ENCODE measurements around the gene TAF11L5. TPM values are rescaled to one million over a fixed set of nuclear protein-coding genes. Genes with fewer than 3 reads are reported as not detected.
"Not testable (repeated sequence)": the region's sequence is repeated elsewhere in the genome, so short reads cannot be mapped to it uniquely, and the experiment has no call there.

TAF11L5 gene
- total RNA-seq, 1 experiment from 2014 or later: not detected

DNA sequence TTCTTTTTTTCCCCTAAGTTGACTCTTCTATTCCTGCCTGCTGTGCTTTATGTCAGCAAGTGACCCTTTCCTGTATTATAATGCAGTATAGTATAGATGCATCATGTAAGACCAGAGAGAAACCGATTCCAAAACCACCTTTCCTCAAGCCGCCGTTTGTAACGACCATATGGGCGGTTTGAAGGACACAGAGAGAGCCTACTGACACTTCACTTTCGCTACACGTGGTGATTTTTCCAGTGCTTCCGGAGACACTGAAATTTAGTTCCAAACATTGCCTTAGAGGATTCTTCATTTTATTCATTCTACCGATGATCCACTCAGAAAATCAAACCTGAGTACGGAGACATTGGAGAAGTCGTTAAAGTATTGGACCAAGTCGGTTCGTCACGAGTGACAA, 5.5 kb upstream of the TAF11L5 start:
- H3K36me3 ChIP-seq; H3K9me3 ChIP-seq (replicated peaks); H3K27ac ChIP-seq; H3K4me1 ChIP-seq (replicated peaks); H3K27me3 ChIP-seq (replicated peaks); H3K4me3 ChIP-seq; DNase-seq (ENCODE audit: low read depth in 1 of 2, low spot score in 2 of 2): not testable (repeated sequence)

DNA sequence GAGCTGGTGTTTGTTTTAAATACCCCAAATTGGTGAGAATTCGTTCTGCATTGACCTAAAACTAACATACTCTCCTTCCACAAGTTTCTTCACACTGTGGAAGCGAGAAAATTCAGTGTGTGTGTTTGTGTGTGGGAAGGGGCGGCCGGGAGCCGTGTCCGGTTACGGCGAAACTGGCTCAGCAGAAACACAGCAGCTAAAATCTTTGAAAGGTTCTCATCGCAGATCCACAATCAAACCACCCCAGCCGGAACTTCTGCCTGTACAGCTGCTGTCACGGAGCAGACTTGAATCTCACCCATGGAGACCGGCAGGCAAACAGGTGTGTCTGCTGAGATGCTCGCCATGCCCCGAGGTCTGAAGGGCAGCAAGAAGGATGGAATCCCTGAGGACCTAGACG, 3.5 kb upstream of the TAF11L5 start, which contains the start of gene TAF11L4:
TAF11L4 (plus strand) TSS at position 301 of the 400 bp plus-strand sequence.
- H3K27me3 ChIP-seq (replicated peaks); H3K9me3 ChIP-seq (replicated peaks); H3K4me3 ChIP-seq; H3K27ac ChIP-seq; H3K4me1 ChIP-seq (replicated peaks); H3K36me3 ChIP-seq; DNase-seq (ENCODE audit: low read depth in 1 of 2, low spot score in 2 of 2): not testable (repeated sequence)

DNA sequence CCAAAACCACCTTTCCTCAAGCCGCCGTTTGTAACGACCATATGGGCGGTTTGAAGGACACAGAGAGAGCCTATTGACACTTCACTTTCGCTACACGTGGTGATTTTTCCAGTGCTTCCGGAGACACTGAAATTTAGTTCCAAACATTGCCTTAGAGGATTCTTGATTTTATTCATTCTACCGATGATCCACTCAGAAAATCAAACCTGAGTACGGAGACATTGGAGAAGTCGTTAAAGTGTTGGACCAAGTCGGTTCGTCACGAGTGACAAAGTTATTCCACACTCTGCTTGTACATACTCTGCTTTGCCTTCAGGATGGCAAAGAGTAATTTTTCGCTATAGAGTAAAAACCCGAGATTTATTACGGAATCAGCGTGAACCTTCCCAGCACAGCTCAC, 1.5 kb downstream of the TAF11L5 start:
- not testable (repeated sequence) for H3K9me3 ChIP-seq (replicated peaks); H3K4me3 ChIP-seq; H3K36me3 ChIP-seq; H3K27me3 ChIP-seq (replicated peaks); H3K27ac ChIP-seq; H3K4me1 ChIP-seq (replicated peaks); DNase-seq (ENCODE audit: low read depth in 1 of 2, low spot score in 2 of 2)

DNA sequence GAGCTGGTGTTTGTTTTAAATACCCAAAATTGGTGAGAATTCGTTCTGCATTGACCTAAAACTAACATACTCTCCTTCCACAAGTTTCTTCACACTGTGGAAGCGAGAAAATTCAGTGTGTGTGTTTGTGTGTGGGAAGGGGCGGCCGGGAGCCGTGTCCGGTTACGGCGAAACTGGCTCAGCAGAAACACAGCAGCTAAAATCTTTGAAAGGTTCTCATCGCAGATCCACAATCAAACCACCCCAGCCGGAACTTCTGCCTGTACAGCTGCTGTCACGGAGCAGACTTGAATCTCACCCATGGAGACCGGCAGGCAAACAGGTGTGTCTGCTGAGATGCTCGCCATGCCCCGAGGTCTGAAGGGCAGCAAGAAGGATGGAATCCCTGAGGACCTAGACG, 3.3 kb downstream of the TAF11L5 start, which contains the start of gene TAF11L6:
TAF11L6 (plus strand) TSS at position 301 of the 400 bp plus-strand sequence.
- not testable (repeated sequence) for H3K4me3 ChIP-seq; H3K4me1 ChIP-seq (replicated peaks); DNase-seq (ENCODE audit: low read depth in 1 of 2, low spot score in 2 of 2); H3K36me3 ChIP-seq; H3K27ac ChIP-seq; H3K27me3 ChIP-seq (replicated peaks); H3K9me3 ChIP-seq (replicated peaks)

Other genes starting within 250 kb of the TAF11L5 start
- gene TAF11L2, start 27.0 kb upstream of the TAF11L5 start, total RNA-seq (2014; rRNA removed; shearing (Covaris generic)): not detected in 2 replicates
- gene TAF11L3, start 6.9 kb upstream of the TAF11L5 start, total RNA-seq (2014; rRNA removed; shearing (Covaris generic)): not detected in 2 replicates
- not detected in 2 replicates for gene TAF11L4, start 3.4 kb upstream of the TAF11L5 start, total RNA-seq (2014; rRNA removed; shearing (Covaris generic))
- gene TAF11L6, start 3.4 kb downstream of the TAF11L5 start, total RNA-seq (2014; rRNA removed; shearing (Covaris generic)): not detected in 2 replicates
- not detected in 2 replicates for gene TAF11L7, start 60.5 kb downstream of the TAF11L5 start, total RNA-seq (2014; rRNA removed; shearing (Covaris generic))
- not detected in 2 replicates for gene TAF11L8, start 65.7 kb downstream of the TAF11L5 start, total RNA-seq (2014; rRNA removed; shearing (Covaris generic))
- not detected in 2 replicates for gene TAF11L9, start 69.2 kb downstream of the TAF11L5 start, total RNA-seq (2014; rRNA removed; shearing (Covaris generic))
- gene TAF11L10, start 72.6 kb downstream of the TAF11L5 start, total RNA-seq (2014; rRNA removed; shearing (Covaris generic)): not detected in 2 replicates
- gene TAF11L11, start 78.9 kb downstream of the TAF11L5 start, total RNA-seq (2014; rRNA removed; shearing (Covaris generic)): not detected in 2 replicates
- not detected in 2 replicates for gene TAF11L12, start 85.2 kb downstream of the TAF11L5 start, total RNA-seq (2014; rRNA removed; shearing (Covaris generic))
- gene TAF11L13, start 106.9 kb downstream of the TAF11L5 start, total RNA-seq (2014; rRNA removed; shearing (Covaris generic)): not detected in 2 replicates
- gene TAF11L14, start 109.2 kb downstream of the TAF11L5 start, total RNA-seq (2014; rRNA removed; shearing (Covaris generic)): not detected in 2 replicates